ENCODE results near the gene NTM. TPM values are rescaled to one million over a fixed set of nuclear protein-coding genes. Genes with fewer than 3 reads are reported as not detected.

NTM gene
- total and polyA plus RNA-seq, 2 donors (not counting 3 experiments of a cell fraction or from before 2014, with no cell fraction given): 1.00 to 1.1 TPM

DNA sequence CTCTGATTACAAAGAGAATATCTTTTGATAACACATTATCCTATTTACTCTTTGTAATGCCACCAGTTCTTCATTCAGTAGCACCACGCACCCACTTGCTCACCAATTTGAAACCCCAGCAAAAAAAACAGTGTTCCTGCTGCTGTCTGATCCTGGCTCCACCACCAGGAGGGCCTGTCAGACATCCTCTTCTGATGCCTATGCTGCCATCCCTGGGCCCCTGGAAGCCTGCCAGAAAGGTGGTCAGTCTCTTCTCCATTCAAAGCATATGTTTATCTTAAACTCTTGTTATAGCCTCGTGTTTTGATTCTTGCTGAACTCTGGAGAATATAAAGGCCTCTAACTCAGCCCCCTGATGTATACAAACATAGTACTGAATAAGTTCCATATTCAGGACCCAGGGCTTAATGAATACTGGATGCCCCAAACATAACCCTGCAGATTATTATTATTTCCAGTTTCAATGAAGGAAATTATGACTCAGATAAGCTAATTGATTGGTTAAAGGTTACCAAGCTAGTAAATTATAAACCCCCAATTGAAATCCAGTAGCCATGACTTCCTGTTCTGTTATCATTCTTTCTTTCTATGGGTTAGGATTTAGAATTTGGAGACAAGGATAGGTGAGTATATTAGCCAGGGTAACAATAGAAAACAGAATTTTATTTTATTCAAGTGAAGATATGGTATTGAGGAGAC, 116.7 kb downstream of the NTM start:
- Histone ChIP-seq H3K27me3 (ENCODE audit: control insufficient read depth in 2 of 2, insufficient read depth in 2 of 2, low read length in 2 of 2) (no peaks in the 10 kb centered on the region), H3K27ac (ENCODE audit: insufficient read depth, low read depth, low read length) (no peak overlapping the region), H3K36me3 (ENCODE audit: control insufficient read depth in 2 of 2, extremely low read depth in 1 of 2, insufficient read depth in 2 of 2, low read length in 2 of 2) (no peaks in the 10 kb centered on the region), H2AFZ (ENCODE audit: low read depth, low read length) (no peak overlapping the region), H3K9me3 (replicated peaks; ENCODE audit: control insufficient read depth, insufficient read depth, low read length) (no peaks in the 10 kb centered on the region), H3K4me2 (ENCODE audit: insufficient read depth, low read length) (no peak overlapping the region), H4K20me1 (replicated peaks; ENCODE audit: control insufficient read depth, extremely low read depth, insufficient read depth, low read length) (no peaks in the 10 kb centered on the region), H3K9ac (replicated peaks; ENCODE audit: extremely low read depth, insufficient read depth, low read length) (no peak overlapping the region), H3K79me2 (ENCODE audit: control insufficient read depth, insufficient read depth, low read length) (no peaks in the 10 kb centered on the region), H3K9me1 (replicated peaks; ENCODE audit: control insufficient read depth, extremely low read depth, insufficient read depth, low read length) (no peaks in the 10 kb centered on the region), H3K4me1 (ENCODE audit: control insufficient read depth, extremely low read depth, insufficient read depth, low read length) (no peaks in the 10 kb centered on the region), H3K4me3 (replicated peaks in 1 of 3; ENCODE audit: insufficient read depth in 1 of 3, low read depth in 1 of 3, low read length in 3 of 3) (no peak overlapping the region)
- CTCF ChIA-PET: no interaction called here
- BruUV-seq (replicated peaks): no TSS peak
- FAIRE-seq (no peak), DNase-seq (ENCODE audit: low read depth, low spot score) (no peak)
- TF ChIP-seq POLR2AphosphoS5 (IDR thresholded peaks at IDR 0.05; ENCODE audit: insufficient read depth, low read depth, low read length): no peak
- TF ChIP-seq CTCF (IDR thresholded peaks at IDR 0.05; ENCODE audit: extremely low read depth in 1 of 2, insufficient read depth in 1 of 2, low read depth in 1 of 2, low read length in 2 of 2): no peak
- no peak for TF ChIP-seq EZH2 (IDR thresholded peaks at IDR 0.05; ENCODE audit: borderline replicate concordance, low read depth, low read length, severe bottlenecking)
- TF ChIP-seq, protein P1, sequence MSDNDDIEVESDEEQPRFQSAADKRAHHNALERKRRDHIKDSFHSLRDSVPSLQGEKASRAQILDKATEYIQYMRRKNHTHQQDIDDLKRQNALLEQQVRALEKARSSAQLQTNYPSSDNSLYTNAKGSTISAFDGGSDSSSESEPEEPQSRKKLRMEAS (IDR thresholded peaks at IDR 0.05; ENCODE audit: insufficient read depth, insufficient read length): no peak
- no peak for TF ChIP-seq FOS (IDR thresholded peaks at IDR 0.05; ENCODE audit: borderline replicate concordance, insufficient read depth, low read length)
- TF ChIP-seq JUN (IDR thresholded peaks at IDR 0.05; ENCODE audit: borderline replicate concordance, insufficient read depth, insufficient read length, low read depth): no peak
- no peak for TF ChIP-seq GATA2 (IDR thresholded peaks at IDR 0.05; ENCODE audit: insufficient read depth, insufficient read length, low read depth, low read length)
- TF ChIP-seq POLR2A (IDR thresholded peaks at IDR 0.05; ENCODE audit: low read depth, low read length): no peak
- no peak for TF ChIP-seq MYC (IDR thresholded peaks at IDR 0.05; ENCODE audit: low read depth, low read length)
- POLR2A ChIA-PET: no interaction called here
- intact Hi-C loops (cut with micrococcal nuclease): no loop called here
- dilution Hi-C loops (cut with MboI; ENCODE audit: extremely low pct_ligation_motif_present, low sequenced_read_pairs): no loop called here

Data from endothelial cell of umbilical vein (primary cell).